Neural crest cell (in vitro differentiated cells): ENCODE measurements around the gene SUOX. TPM values are rescaled to one million over a fixed set of nuclear protein-coding genes. Genes with fewer than 3 reads are reported as not detected.

Experiments used
- DNase-seq: peaks from one replicate; pipeline ENCODE4 v3.0.0; 2021; ENCODE audit warnings: low read depth, mixed read lengths, low spot score
- H3K27ac Mint-ChIP-seq: one replicate; pipeline ENCODE4 v1.8.0; 2021; ENCODE audit warnings: mild to moderate bottlenecking, mixed read lengths; ENCODE audit not compliant: unreplicated experiment
- H3K27me3 Mint-ChIP-seq: 2 replicates; pipeline ENCODE4 v1.8.0; 2021; ENCODE audit warnings: low read depth, mild to moderate bottlenecking, mixed read lengths
- H3K36me3 Mint-ChIP-seq: 2 replicates; pipeline ENCODE4 v1.8.0; 2021; ENCODE audit warnings: low read depth, mild to moderate bottlenecking, mixed read lengths
- H3K4me1 Mint-ChIP-seq: 2 replicates; pipeline ENCODE4 v1.8.0; 2021; ENCODE audit warnings: mixed read lengths
- H3K4me3 Mint-ChIP-seq: one replicate; pipeline ENCODE4 v1.8.0; 2021; ENCODE audit warnings: mild to moderate bottlenecking, mixed read lengths
- H3K9me3 Mint-ChIP-seq: 2 replicates; pipeline ENCODE4 v1.8.0; 2021; ENCODE audit warnings: mixed read lengths
- CTCF ChIP-seq: fragments of 200-600 bp; sonication (generic); conservative IDR thresholded peaks from 2 replicates; pipeline ENCODE4 v1.5.0; 2021; ENCODE audit warnings: antibody characterized with exemption, mild to moderate bottlenecking
- total RNA-seq: library from RNA; stranded (reverse); gene quantifications from 2 replicates; pipeline ENCODE4 v1.2.1, GENCODE V29; 2021

Gene SUOX
- total RNA-seq, 1 donor from 2014 or later: 30.4 TPM

DNA sequence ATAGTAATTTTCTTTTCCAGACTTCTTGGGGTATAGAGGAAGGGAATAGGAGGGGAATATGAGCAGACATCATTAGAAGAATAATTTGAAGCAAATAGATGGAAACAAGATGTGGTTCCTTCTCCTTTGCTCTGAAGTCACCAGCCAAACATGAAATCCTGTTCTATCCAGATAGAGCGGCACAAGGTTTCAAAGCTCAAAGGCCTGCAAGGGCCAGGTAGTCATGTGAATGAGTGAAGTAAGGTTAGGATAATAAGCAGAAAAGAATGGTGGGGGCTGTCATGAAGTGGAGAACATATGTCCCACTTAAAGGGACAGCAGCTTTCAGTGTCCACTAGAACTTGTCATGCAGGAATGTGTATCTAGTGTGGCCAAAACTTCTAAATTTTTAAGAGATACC is 21.3 kb downstream of the SUOX start:
- H3K4me1 Mint-ChIP-seq: peaks cover 62% of the 10 kb centered on the region
- peaks cover 4% of the 10 kb centered on the region for H3K36me3 Mint-ChIP-seq
- H3K4me3 Mint-ChIP-seq: peak overlapping the region; percentile 60
- no peak for TF ChIP-seq CTCF
- no peaks in the 10 kb centered on the region for H3K9me3 Mint-ChIP-seq
- no peak for DNase-seq
- H3K27me3 Mint-ChIP-seq: no peaks in the 10 kb centered on the region
- H3K27ac Mint-ChIP-seq: no peak overlapping the region

GRCh38 chr12:56020423-56021184 is 23.5 kb downstream of the SUOX start, which contains the start of gene IKZF4:
TSS of gene IKZF4 (plus strand) at chr12:56021043. CDS start at chr12:56021494, 451 bp downstream.
- Mint-ChIP-seq H3K4me1 (peaks cover 63% of the 10 kb centered on the region), H3K4me3 (peak within 1 kb of the TSS; percentile 95), H3K27ac (peak within 1 kb of the TSS; percentile 100), H3K36me3 (peaks cover 8% of the 10 kb centered on the region), H3K9me3 (no peaks in the 10 kb centered on the region), H3K27me3 (no peaks in the 10 kb centered on the region)
- TF ChIP-seq CTCF: no peak
- peak; percentile 90 for DNase-seq

DNA sequence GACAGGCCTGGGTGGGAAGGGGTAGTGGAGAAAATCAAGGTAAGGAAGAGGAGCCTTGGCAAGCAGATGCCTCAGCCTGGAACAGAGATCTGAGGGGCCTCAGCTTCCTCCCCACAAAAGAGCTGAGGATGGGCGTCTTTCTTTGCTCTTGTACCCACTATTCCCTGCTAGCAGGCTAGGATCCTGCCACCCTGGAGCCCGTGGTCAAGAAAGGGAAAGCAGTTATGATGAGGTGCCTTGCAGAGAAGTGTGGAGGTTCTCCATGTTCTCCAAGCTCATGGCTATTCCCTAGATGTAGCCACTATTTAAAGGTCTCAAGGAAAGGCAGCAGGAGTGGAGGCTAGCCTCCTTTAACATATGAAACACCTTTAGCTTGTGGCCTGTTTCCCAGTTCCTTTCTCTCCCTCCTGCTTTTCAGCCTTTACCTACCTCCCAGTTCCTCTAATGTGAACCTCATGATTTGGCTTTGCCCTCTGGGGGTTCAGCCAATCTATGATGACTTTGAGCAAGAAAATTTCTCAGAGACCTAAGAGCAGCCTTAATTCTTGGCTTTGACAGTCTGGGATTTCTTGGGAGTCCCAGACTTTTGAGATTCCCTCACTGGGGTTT is 24.9 kb downstream of the SUOX start:
- peaks cover 10% of the 10 kb centered on the region for H3K36me3 Mint-ChIP-seq
- H3K27ac Mint-ChIP-seq: peak overlapping the region; percentile 100
- H3K27me3 Mint-ChIP-seq: no peaks in the 10 kb centered on the region

DNA sequence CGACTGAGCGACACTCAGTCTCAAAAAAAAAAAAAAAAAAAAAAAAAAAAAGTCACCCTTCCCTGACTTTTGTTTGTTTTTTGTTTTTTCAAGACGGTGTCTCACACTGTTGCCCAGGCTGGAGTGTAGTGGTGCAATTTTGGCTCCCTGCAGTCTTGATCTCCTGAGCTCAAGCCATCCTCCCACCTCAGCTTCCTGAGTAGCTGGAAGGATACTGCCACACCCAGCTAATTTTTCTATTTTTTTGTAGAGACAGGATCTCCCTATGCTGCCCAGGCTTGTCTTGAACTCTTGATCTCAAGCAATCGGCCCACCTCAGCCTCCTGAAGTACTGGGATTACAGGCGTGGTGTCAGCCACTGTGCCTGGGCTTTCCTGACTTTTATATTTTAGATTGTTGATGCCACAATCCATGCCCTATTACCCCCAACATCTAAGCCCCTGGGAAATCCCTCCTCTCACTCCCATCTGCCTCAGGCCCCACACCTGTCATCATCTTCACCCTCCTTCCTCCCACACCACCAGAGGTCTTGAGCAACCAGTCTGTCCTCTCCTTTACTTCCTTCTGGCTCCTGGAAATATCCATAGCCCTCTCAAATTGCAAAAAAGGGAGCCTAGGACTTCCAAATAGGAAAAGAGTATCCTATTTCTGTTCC is 31.6 kb downstream of the SUOX start:
- no peaks in the 10 kb centered on the region for H3K27me3 Mint-ChIP-seq
- H3K36me3 Mint-ChIP-seq: peaks cover 34% of the 10 kb centered on the region
- peak overlapping the region; percentile 20 for H3K4me3 Mint-ChIP-seq
- TF ChIP-seq CTCF: no peak
- H3K27ac Mint-ChIP-seq: no peak overlapping the region
- peaks cover 9% of the 10 kb centered on the region for H3K4me1 Mint-ChIP-seq
- DNase-seq: no peak
- H3K9me3 Mint-ChIP-seq: no peaks in the 10 kb centered on the region

More for the DNA sequence above, 24.9 kb downstream of the SUOX start:
- no peaks in the 10 kb centered on the region for H3K9me3 Mint-ChIP-seq
- H3K4me1 Mint-ChIP-seq: peaks cover 56% of the 10 kb centered on the region
- peak overlapping the region; percentile 95 for H3K4me3 Mint-ChIP-seq
- no peak for TF ChIP-seq CTCF
- DNase-seq: no peak

DNA sequence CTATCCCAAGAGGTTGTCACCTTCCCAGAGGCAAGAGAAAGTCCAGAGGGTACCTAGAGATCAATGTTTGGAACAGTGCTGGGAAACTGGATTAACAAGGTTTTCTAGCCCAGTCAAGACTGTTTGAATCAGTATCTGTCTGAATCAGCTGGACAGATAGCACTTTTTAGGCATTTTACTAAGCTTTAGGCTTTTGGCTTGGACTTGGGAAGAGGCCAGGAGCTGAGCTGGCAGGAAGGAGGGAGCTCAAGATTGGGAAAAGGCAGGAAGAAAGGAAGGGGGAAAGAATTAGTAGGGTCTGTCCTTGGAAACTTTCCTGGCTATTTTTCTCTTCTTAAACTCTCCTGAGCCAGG is 32.1 kb downstream of the SUOX start:
- Mint-ChIP-seq H3K9me3 (no peaks in the 10 kb centered on the region), H3K4me3 (no peak overlapping the region), H3K36me3 (peaks cover 34% of the 10 kb centered on the region), H3K27me3 (no peaks in the 10 kb centered on the region), H3K4me1 (peaks cover 5% of the 10 kb centered on the region), H3K27ac (no peak overlapping the region)
- no peak for TF ChIP-seq CTCF
- DNase-seq: no peak
